Measurements from ENCODE around the gene PSME2.

- TF ChIP-seq, protein P1, sequence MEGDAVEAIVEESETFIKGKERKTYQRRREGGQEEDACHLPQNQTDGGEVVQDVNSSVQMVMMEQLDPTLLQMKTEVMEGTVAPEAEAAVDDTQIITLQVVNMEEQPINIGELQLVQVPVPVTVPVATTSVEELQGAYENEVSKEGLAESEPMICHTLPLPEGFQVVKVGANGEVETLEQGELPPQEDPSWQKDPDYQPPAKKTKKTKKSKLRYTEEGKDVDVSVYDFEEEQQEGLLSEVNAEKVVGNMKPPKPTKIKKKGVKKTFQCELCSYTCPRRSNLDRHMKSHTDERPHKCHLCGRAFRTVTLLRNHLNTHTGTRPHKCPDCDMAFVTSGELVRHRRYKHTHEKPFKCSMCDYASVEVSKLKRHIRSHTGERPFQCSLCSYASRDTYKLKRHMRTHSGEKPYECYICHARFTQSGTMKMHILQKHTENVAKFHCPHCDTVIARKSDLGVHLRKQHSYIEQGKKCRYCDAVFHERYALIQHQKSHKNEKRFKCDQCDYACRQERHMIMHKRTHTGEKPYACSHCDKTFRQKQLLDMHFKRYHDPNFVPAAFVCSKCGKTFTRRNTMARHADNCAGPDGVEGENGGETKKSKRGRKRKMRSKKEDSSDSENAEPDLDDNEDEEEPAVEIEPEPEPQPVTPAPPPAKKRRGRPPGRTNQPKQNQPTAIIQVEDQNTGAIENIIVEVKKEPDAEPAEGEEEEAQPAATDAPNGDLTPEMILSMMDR (IDR thresholded peaks at IDR 0.05) = no peak
- TF ChIP-seq ZFX (IDR thresholded peaks at IDR 0.05; ENCODE audit: borderline replicate concordance) = no peak
Measured at GRCh38 chr14:24145219-24145618, 1.2 kb downstream of the PSME2 start.

Data from 22Rv1 (cell line).